Sigmoid colon (tissue), 7 donors: ENCODE data around the gene GRIA1. TPM values are rescaled to one million over a fixed set of nuclear protein-coding genes. Genes with fewer than 3 reads are reported as not detected.

Experiments
- DNase-seq: peaks from one replicate; pipeline ENCODE4 v3.0.0-alpha.2; 2019
- H3K27ac ChIP-seq, 4 donors: fragments of 200-600 bp; sonication (generic); one replicate each; pipeline ENCODE4 v1.5.1; 2016 to 2019; ENCODE audit warnings: mild to moderate bottlenecking in 1 of 4
- H3K27me3 ChIP-seq, 3 donors: fragments of 200-600 bp; sonication (generic); one replicate each; pipeline ENCODE4 v1.5.1; 2019; ENCODE audit warnings: mild to moderate bottlenecking in 1 of 3
- H3K36me3 ChIP-seq, 4 donors: fragments of 200-600 bp; sonication (generic); one replicate each; pipeline ENCODE4 v1.5.1; 2016 to 2019
- H3K4me1 ChIP-seq, 4 donors: fragments of 200-600 bp; sonication (generic); one replicate each; pipeline ENCODE4 v1.5.1; 2017 to 2019
- H3K4me3 ChIP-seq, 4 donors: fragments of 200-600 bp; sonication (generic); one replicate each; pipeline ENCODE4 v1.5.1; 2017 to 2019; ENCODE audit warnings: mild to moderate bottlenecking in 2 of 4, moderate library complexity in 1 of 4
- H3K9me3 ChIP-seq, 4 donors: fragments of 200-600 bp in 3 of 4; sonication (generic) in 3 of 4; one replicate each; pipeline versions ENCODE4 v1.5.1 to v1.6.1; 2013 to 2019
- EP300 ChIP-seq, 4 donors: sonication (generic); formaldehyde crosslinking; IDR thresholded peaks; one replicate each; pipeline ENCODE4 v1.6.1; 2017; ENCODE audit warnings: antibody characterized with exemption in 4 of 4
- POLR2A ChIP-seq, 2 donors: fragments of 450-650 bp; IDR thresholded peaks; one replicate each; pipeline ENCODE4 v1.6.1; 2016; ENCODE audit warnings: antibody characterized with exemption in 2 of 2, mild to moderate bottlenecking in 2 of 2, moderate library complexity in 2 of 2
- POLR2AphosphoS5 ChIP-seq, 4 donors: sonication (generic); formaldehyde crosslinking; IDR thresholded peaks; one replicate each; pipeline ENCODE4 v1.6.1; 2017; ENCODE audit warnings: antibody characterized with exemption in 4 of 4
- WGBS, 2 donors: extraction: QIAGEN DNeasy Blood & Tissue Kit; methylation state at CpG; one replicate each; pipeline ENCODE4 v1.1.7; 2013; 5-methylcytosine and 5-hydroxymethylcytosine counted together
- intact Hi-C: fragments of 100-400 bp; cut with DNase I; formaldehyde crosslinking; loops from one replicate; pipeline ENCODE4 v1.15.1; 2023
- polyA plus RNA-seq, 3 donors: library from polyadenylated mRNA; stranded (reverse); fragments of 200-250 nt; gene quantifications; one replicate each; pipeline ENCODE4 v1.2.3, GENCODE V29; 2013
- total RNA-seq, 4 donors: library from RNA; depleted of rRNA; stranded (reverse); fragments of >200 nt; gene quantifications; one replicate each; pipeline ENCODE4 v1.1.0, GENCODE V29; 2016
- TF ChIP-seq, protein P1 (sequence below), 4 experiments: fragments of 450-650 bp in 3 of 4; fragments of 200-600 bp in 1 of 4; IDR thresholded peaks; one replicate each; pipeline ENCODE4 v1.5.1; 2016 to 2019; ENCODE audit warnings: antibody characterized with exemption in 4 of 4, mild to moderate bottlenecking in 3 of 4, moderate library complexity in 2 of 4
- donor health status: healthy with polysubstance abuse.
- donor health status: Bipolar disorder and iron deficiency.
- donor health status: healthy.

The GRIA1 gene
- total and polyA plus RNA-seq, 7 donors: under 0.01 to 1.5 (median 0.51) TPM; not detected in 1

DNA sequence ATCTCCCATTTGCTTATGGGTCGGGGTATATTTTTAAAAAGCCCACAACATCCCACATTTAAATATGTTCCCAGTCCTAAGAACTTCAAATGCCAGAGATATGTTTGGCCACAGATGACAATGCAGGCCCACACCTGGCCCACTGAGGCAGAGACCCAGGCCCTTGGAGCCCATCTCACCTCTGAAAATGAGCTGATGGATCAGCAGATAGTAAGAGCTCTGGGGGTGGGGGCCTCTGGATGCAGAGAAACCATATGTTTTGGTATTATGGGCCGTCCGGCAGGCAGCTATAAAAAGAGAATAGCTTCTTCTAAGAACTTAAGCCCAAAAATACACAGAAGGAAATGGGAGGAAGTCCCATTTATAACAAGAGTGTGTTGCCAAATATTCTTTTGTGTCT, 256.0 kb downstream of the GRIA1 start:
- no peaks in the 10 kb centered on the region for H3K36me3 ChIP-seq
- H3K27ac ChIP-seq: no peak overlapping the region
- no peaks in the 10 kb centered on the region for H3K9me3 ChIP-seq
- DNase-seq: no peak
- no peaks in the 10 kb centered on the region for H3K4me1 ChIP-seq
- no peaks in the 10 kb centered on the region for H3K27me3 ChIP-seq
- 30 to 77% methylated on average over 3 of the region's 3 CpGs for WGBS, 2 donors
- TF ChIP-seq, protein P1, sequence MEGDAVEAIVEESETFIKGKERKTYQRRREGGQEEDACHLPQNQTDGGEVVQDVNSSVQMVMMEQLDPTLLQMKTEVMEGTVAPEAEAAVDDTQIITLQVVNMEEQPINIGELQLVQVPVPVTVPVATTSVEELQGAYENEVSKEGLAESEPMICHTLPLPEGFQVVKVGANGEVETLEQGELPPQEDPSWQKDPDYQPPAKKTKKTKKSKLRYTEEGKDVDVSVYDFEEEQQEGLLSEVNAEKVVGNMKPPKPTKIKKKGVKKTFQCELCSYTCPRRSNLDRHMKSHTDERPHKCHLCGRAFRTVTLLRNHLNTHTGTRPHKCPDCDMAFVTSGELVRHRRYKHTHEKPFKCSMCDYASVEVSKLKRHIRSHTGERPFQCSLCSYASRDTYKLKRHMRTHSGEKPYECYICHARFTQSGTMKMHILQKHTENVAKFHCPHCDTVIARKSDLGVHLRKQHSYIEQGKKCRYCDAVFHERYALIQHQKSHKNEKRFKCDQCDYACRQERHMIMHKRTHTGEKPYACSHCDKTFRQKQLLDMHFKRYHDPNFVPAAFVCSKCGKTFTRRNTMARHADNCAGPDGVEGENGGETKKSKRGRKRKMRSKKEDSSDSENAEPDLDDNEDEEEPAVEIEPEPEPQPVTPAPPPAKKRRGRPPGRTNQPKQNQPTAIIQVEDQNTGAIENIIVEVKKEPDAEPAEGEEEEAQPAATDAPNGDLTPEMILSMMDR (IDR thresholded peaks at IDR 0.05): no peak
- intact Hi-C loops: no loop called here
- H3K4me3 ChIP-seq: no peak overlapping the region

DNA sequence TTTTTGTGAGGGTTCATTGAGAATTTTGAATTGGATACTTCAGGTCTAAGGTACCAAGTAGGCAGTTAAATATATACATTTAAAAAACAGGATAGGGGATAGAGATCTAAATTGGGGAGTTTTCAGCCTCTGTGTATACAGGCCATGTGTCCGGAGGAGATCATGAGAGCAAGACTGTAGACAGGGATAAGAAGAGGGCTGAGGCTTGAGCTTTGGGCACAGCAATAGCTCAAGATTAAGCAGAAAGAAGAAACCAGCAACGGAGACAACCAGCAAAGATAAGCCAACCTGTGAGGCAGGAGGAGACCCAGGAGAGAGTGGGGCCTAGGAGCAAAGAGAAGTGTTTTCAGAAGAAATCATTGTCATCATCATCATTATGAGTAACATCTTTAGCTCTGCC, 258.4 kb downstream of the GRIA1 start:
- intact Hi-C loops: no loop called here
- H3K27ac ChIP-seq: no peak overlapping the region
- no peaks in the 10 kb centered on the region for H3K36me3 ChIP-seq
- no peak for DNase-seq
- no peaks in the 10 kb centered on the region for H3K4me1 ChIP-seq
- TF ChIP-seq POLR2A (IDR thresholded peaks at IDR 0.05) (no peak), EP300 (IDR thresholded peaks at IDR 0.05) (no peak), POLR2AphosphoS5 (IDR thresholded peaks at IDR 0.05) (no peak)
- TF ChIP-seq, protein P1 (IDR thresholded peaks at IDR 0.05): no peak
- H3K27me3 ChIP-seq: no peaks in the 10 kb centered on the region
- 85 to 94% methylated on average over 2 of the region's 2 CpGs for WGBS, 2 donors
- H3K4me3 ChIP-seq: no peak overlapping the region
- H3K9me3 ChIP-seq: no peaks in the 10 kb centered on the region

DNA sequence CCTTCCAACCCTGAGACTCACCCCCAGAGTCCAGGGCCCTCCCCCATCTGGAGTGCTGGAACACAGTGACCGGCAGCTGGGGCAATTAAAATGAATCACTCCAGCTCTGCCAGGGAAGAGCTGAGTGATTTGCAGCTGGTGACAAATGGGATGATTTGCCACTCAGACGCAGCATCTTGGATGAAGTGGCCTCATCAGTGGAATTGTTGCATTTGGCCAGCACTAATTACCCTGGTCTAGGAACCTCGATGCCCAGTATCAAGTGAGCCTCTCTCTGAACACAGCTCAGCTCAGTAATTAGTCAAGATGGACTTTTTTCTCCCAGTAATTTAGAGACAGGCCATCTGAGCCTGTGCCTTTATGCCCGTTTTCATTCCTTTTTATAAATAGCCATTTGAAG, 259.5 kb downstream of the GRIA1 start:
- Histone ChIP-seq H3K4me1 (no peaks in the 10 kb centered on the region), H3K36me3 (no peaks in the 10 kb centered on the region), H3K27ac (no peak overlapping the region), H3K4me3 (no peak overlapping the region), H3K27me3 (no peaks in the 10 kb centered on the region), H3K9me3 (no peaks in the 10 kb centered on the region)
- TF ChIP-seq, protein P1 (IDR thresholded peaks at IDR 0.05): no peak
- no peak for DNase-seq
- intact Hi-C loops: no loop called here
- WGBS, 2 donors: 33 to 55% methylated on average over 4 of the region's 4 CpGs

DNA sequence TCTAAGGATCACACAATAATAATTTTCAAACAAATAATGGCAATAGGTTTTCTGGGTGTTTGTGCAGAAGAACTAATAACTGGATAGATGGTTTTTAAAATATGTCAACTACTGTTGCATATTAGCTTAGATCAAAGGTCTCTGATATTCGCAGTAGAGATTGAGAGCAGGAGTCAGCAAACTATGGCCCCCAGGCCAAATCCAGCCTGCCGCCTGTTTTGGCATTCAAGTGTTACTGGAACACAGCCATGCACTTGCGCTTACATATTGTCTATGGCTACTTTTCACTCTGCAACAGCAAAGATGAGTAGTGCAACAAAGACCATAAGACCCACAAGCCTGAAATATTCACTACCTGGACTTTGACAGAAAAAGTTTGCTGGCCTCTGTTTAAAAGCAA, 260.8 kb downstream of the GRIA1 start:
- WGBS, 2 donors: 87 to 91% methylated on average over 3 of the region's 3 CpGs
- H3K36me3 ChIP-seq: no peaks in the 10 kb centered on the region
- intact Hi-C loops: no loop called here
- H3K4me3 ChIP-seq: no peak overlapping the region
- H3K27ac ChIP-seq: no peak overlapping the region
- no peak for DNase-seq
- TF ChIP-seq, protein P1 (IDR thresholded peaks at IDR 0.05): no peak
- no peak for TF ChIP-seq POLR2AphosphoS5 (IDR thresholded peaks at IDR 0.05)
- no peak for TF ChIP-seq EP300 (IDR thresholded peaks at IDR 0.05)
- no peak for TF ChIP-seq POLR2A (IDR thresholded peaks at IDR 0.05)
- H3K27me3 ChIP-seq: no peaks in the 10 kb centered on the region
- H3K9me3 ChIP-seq: no peaks in the 10 kb centered on the region
- H3K4me1 ChIP-seq: no peaks in the 10 kb centered on the region

DNA sequence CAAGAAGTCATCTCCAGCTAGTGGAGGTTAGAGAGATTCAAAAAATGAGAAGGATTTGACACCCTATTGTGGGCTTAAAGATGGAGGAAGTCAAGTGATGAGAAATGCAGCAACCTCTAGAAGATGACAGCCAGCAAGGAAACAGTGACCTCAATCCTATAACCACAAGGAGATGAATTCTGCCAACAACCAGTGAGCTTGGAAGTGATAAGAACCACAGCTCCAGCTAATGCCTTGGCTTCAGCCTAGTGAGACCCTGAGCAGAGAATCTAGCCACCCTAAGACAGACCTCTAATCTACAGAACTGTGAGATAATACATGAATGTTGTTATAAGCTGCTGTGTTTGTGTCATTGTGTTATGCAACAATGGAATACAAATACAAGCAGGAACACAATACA, 262.4 kb downstream of the GRIA1 start:
- DNase-seq: no peak
- Histone ChIP-seq H3K27me3 (no peaks in the 10 kb centered on the region), H3K9me3 (peaks cover 0 to 5% (median 2%) of the 10 kb centered on the region in 4 donors), H3K27ac (no peak overlapping the region), H3K36me3 (no peaks in the 10 kb centered on the region), H3K4me1 (no peaks in the 10 kb centered on the region), H3K4me3 (no peak overlapping the region)
- TF ChIP-seq POLR2AphosphoS5 (IDR thresholded peaks at IDR 0.05) (no peak), EP300 (IDR thresholded peaks at IDR 0.05) (no peak), POLR2A (IDR thresholded peaks at IDR 0.05) (no peak)
- TF ChIP-seq, protein P1 (IDR thresholded peaks at IDR 0.05): no peak
- intact Hi-C loops: no loop called here
